PC-9 (cell line): ENCODE measurements around the gene SUPT3H. TPM values are rescaled to one million over a fixed set of nuclear protein-coding genes. Genes with fewer than 3 reads are reported as not detected.

Experiments
- BruUV-seq: library from RNA; stranded (reverse); fragments of 400-500 nt; replicated peaks from 2 replicates; lab custom pipeline; 2021; lab: Mats Ljungman, UMichigan
- CTCF ChIA-PET: fragments of 300-600 bp; sonication (Branson Sonifier 250); formaldehyde crosslinking; loops from one replicate; lab custom pipeline; 2022; ENCODE audit warnings: antibody characterized with exemption; lab: Charles Lee
- POLR2A ChIA-PET: fragments of 300-600 bp; sonication (Branson Sonifier 250); formaldehyde crosslinking; loops from one replicate; lab custom pipeline; 2022; ENCODE audit warnings: antibody characterized with exemption; ENCODE audit not compliant: unreplicated experiment; lab: Charles Lee
- DNase-seq, 2 experiments: peaks; one replicate each; pipeline versions ENCODE4 v3.0.0 to v3.0.0-alpha.2; 2015 to 2022; ENCODE audit warnings: mixed read lengths in 1 of 2
- H2AFZ ChIP-seq: fragments of 200-600 bp; sonication (generic); 2 replicates; pipeline ENCODE4 v1.8.1; 2017; ENCODE audit warnings: antibody characterized with exemption
- H3F3A ChIP-seq: fragments of 200-600 bp; sonication (generic); 2 replicates; pipeline ENCODE4 v1.8.1; 2017; ENCODE audit warnings: antibody characterized with exemption, mild to moderate bottlenecking, low read depth; ENCODE audit not compliant: insufficient read depth
- H3K27ac ChIP-seq: fragments of 200-600 bp; sonication (generic); 2 replicates; pipeline ENCODE4 v1.6.1; 2016; ENCODE audit warnings: mixed run types
- H3K27me3 ChIP-seq: fragments of 200-600 bp; sonication (generic); 2 replicates; pipeline ENCODE4 v1.6.1; 2016; ENCODE audit warnings: low read depth, mixed run types; ENCODE audit not compliant: insufficient read depth
- H3K36me3 ChIP-seq: fragments of 200-600 bp; sonication (generic); 2 replicates; pipeline ENCODE4 v1.6.1; 2016; ENCODE audit warnings: low read depth, mixed run types
- H3K4me1 ChIP-seq: fragments of 200-600 bp; sonication (generic); replicated peaks from 2 replicates; pipeline ENCODE4 v1.6.1; 2016; ENCODE audit warnings: mixed run types; ENCODE audit not compliant: insufficient read depth
- H3K4me2 ChIP-seq: fragments of 200-600 bp; sonication (generic); 2 replicates; pipeline ENCODE4 v1.6.1; 2017; ENCODE audit warnings: mixed run types
- H3K4me3 ChIP-seq: fragments of 200-600 bp; sonication (generic); 2 replicates; pipeline ENCODE4 v1.6.1; 2016; ENCODE audit warnings: mixed run types
- H3K79me2 ChIP-seq: fragments of 200-600 bp; sonication (generic); 2 replicates; pipeline ENCODE4 v1.6.1; 2017; ENCODE audit warnings: low read depth, mixed run types
- H3K9me2 ChIP-seq: fragments of 200-600 bp; sonication (generic); 2 replicates; pipeline ENCODE4 v1.8.1; 2017; ENCODE audit warnings: mild to moderate bottlenecking; ENCODE audit not compliant: insufficient read depth
- H3K9me3 ChIP-seq: fragments of 200-600 bp; sonication (generic); 2 replicates; pipeline ENCODE4 v1.8.1; 2016; ENCODE audit warnings: low read depth; ENCODE audit not compliant: insufficient read depth
- H4K20me1 ChIP-seq: fragments of 200-600 bp; sonication (generic); 2 replicates; pipeline ENCODE4 v1.8.1; 2017; ENCODE audit not compliant: insufficient read depth
- EZH2 ChIP-seq: fragments of 200-600 bp; sonication (generic); IDR thresholded peaks from 2 replicates; pipeline ENCODE4 v1.8.0; 2017; ENCODE audit warnings: antibody characterized with exemption, low read depth
- intact Hi-C: fragments of 100-400 bp; cut with micrococcal nuclease; formaldehyde crosslinking; loops from one replicate; pipeline ENCODE4 v1.10.0; 2022; ENCODE audit not compliant: unreplicated experiment
- total RNA-seq: library from RNA; stranded (reverse); gene quantifications from 2 replicates; pipeline ENCODE4 v1.2.3, GENCODE V29; 2021
- TF ChIP-seq, protein P1 (sequence below): fragments of 200-600 bp; sonication (generic); conservative IDR thresholded peaks from 2 replicates; pipeline ENCODE4 v1.6.1; 2017; ENCODE audit warnings: mixed run types, antibody characterized with exemption, mild to moderate bottlenecking, moderate library complexity

Gene SUPT3H
- total RNA-seq, 1 experiment from 2014 or later, result 9.2 TPM

DNA sequence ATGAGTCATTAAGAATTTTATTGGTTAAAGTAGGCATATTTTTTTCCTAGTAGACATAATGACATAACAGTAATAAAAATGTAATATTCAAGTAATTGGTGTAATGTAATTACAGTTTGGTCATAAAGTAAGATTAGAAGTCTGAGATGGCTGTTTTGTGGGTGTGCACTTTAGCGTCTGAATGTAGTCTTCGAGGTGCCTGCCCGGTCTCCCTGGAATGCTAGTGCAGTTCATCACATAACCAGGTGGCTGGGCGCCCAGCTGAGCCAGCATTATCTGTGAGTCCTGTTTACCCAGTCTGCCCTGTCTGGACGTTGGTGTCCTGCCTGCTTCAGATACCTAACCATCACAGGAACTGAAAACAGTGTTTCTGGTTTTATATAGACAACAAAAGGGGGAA is 571.1 kb downstream of the SUPT3H start:
- no peaks in the 10 kb centered on the region for H3K36me3 ChIP-seq
- H3K79me2 ChIP-seq, result no peaks in the 10 kb centered on the region
- H3F3A ChIP-seq, result no peaks in the 10 kb centered on the region
- CTCF ChIA-PET, result no interaction called here
- H3K4me1 ChIP-seq, result no peaks in the 10 kb centered on the region
- TF ChIP-seq, protein P1, sequence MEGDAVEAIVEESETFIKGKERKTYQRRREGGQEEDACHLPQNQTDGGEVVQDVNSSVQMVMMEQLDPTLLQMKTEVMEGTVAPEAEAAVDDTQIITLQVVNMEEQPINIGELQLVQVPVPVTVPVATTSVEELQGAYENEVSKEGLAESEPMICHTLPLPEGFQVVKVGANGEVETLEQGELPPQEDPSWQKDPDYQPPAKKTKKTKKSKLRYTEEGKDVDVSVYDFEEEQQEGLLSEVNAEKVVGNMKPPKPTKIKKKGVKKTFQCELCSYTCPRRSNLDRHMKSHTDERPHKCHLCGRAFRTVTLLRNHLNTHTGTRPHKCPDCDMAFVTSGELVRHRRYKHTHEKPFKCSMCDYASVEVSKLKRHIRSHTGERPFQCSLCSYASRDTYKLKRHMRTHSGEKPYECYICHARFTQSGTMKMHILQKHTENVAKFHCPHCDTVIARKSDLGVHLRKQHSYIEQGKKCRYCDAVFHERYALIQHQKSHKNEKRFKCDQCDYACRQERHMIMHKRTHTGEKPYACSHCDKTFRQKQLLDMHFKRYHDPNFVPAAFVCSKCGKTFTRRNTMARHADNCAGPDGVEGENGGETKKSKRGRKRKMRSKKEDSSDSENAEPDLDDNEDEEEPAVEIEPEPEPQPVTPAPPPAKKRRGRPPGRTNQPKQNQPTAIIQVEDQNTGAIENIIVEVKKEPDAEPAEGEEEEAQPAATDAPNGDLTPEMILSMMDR, result no peak
- TF ChIP-seq EZH2, result no peak
- H3K4me3 ChIP-seq, result no peak overlapping the region
- no peaks in the 10 kb centered on the region for H4K20me1 ChIP-seq
- BruUV-seq, result no TSS peak
- no peaks in the 10 kb centered on the region for H3K27me3 ChIP-seq
- no peak overlapping the region for H3K27ac ChIP-seq
- DNase-seq, result no peak
- intact Hi-C loops, result no loop called here
- no peaks in the 10 kb centered on the region for H3K9me2 ChIP-seq
- H3K4me2 ChIP-seq, result no peak overlapping the region
- H2AFZ ChIP-seq, result no peak overlapping the region
- no peaks in the 10 kb centered on the region for H3K9me3 ChIP-seq
- POLR2A ChIA-PET, result interaction anchor here (0.7 kb wide), 1 partner anchor 144 kb away, joined by 4 read pairs; no protein-coding TSS in a partner anchor

DNA sequence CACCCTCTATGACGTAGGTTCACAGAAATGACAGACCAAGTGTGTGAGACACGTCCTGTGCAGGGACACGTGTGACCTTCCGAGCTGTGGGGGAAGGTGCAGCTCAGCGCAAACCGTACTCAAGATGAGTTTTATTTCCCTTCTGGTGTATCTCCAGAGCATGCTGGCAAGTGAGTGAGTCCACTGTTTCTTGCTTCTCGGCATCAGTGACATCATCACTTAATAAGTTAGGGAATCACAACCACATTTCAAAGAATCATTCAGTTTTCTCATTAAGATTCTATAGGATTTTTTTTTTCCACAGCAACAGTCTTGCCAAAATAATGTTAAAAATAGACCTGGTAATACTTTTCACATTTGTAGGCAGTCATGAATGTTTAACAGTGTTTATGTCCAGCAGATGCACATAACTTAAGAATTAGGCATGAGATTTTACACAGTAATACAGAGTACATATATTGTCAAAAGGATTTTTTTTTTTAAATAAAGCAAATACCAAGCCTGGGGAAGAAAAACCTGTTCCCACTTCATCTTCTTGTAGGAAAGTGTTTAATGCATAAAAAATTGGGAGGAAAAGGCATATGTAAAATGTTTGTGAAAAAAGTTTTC is 572.4 kb downstream of the SUPT3H start:
- Histone ChIP-seq H3K27ac (no peak overlapping the region), H3K9me3 (no peaks in the 10 kb centered on the region), H3F3A (no peaks in the 10 kb centered on the region), H3K79me2 (no peaks in the 10 kb centered on the region), H2AFZ (no peak overlapping the region), H3K27me3 (no peaks in the 10 kb centered on the region), H3K4me2 (no peak overlapping the region), H3K4me1 (no peaks in the 10 kb centered on the region), H3K4me3 (no peak overlapping the region), H4K20me1 (no peaks in the 10 kb centered on the region), H3K36me3 (no peaks in the 10 kb centered on the region), H3K9me2 (no peaks in the 10 kb centered on the region)
- TF ChIP-seq, protein P1, result no peak
- TF ChIP-seq EZH2, result no peak
- DNase-seq, result no peak
- no TSS peak for BruUV-seq
- POLR2A ChIA-PET, result no interaction called here
- CTCF ChIA-PET, result no interaction called here
- intact Hi-C loops, result no loop called here

DNA sequence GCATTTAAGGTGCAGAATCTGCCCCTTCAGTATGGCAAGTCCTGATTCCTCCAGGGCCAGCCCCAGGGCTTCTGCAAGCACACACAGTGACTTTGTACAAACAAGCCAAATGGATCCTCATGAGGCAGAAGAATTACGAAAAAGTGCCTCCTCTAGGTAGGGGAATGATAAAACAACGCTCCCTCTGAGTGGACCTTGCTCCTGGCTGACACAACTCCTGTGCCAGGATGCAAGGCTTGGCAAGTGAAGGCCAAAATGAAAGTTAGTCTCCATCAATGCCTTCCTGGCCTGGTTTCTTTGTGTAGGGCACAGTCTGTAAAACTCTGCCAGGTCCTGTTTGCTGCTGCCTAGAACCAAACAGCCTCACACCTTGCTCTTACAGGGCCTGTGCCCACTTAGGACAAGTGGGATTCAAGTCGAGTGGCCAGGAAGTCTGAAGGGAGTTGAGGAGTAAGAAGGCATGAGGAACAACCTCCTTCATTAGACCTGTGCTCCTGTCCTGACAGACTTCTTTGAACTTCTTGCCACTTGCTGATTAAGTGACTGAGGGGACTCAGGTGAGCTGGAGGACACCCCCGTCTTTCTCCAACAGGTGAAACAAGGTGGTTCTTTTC is 573.1 kb downstream of the SUPT3H start:
- H3K9me3 ChIP-seq, result no peaks in the 10 kb centered on the region
- H4K20me1 ChIP-seq, result no peaks in the 10 kb centered on the region
- H3K27me3 ChIP-seq, result no peaks in the 10 kb centered on the region
- no peak for DNase-seq
- H3F3A ChIP-seq, result no peaks in the 10 kb centered on the region
- POLR2A ChIA-PET, result no interaction called here
- H3K4me2 ChIP-seq, result no peak overlapping the region
- H3K36me3 ChIP-seq, result no peaks in the 10 kb centered on the region
- intact Hi-C loops, result no loop called here
- no peak overlapping the region for H3K27ac ChIP-seq
- H3K4me3 ChIP-seq, result no peak overlapping the region
- TF ChIP-seq, protein P1, result no peak
- TF ChIP-seq EZH2, result no peak
- H3K79me2 ChIP-seq, result no peaks in the 10 kb centered on the region
- no peak overlapping the region for H2AFZ ChIP-seq
- no peaks in the 10 kb centered on the region for H3K9me2 ChIP-seq
- no peaks in the 10 kb centered on the region for H3K4me1 ChIP-seq
- BruUV-seq, result no TSS peak
- CTCF ChIA-PET, result no interaction called here
